H1 (cell line): ENCODE results near the gene THEMIS.

Source experiments
- CEBPB ChIP-seq: IDR thresholded peaks from 2 replicates; pipeline ENCODE4 v1.6.1; 2012; ENCODE audit warnings: low read depth, low read length
- EP300 ChIP-seq, 2 experiments: IDR thresholded peaks; 1 replicate in 1 of 2; 2 replicates in 1 of 2; pipeline ENCODE4 v1.6.1; 2011 to 2012; ENCODE audit warnings: low read depth in 2 of 2, low read length in 2 of 2, mild to moderate bottlenecking in 2 of 2, borderline replicate concordance in 1 of 2, inconsistent platforms in 1 of 2, moderate library complexity in 1 of 2
- FOSL1 ChIP-seq: IDR thresholded peaks from 2 replicates; pipeline ENCODE4 v1.6.1; 2011; ENCODE audit warnings: mild to moderate bottlenecking, low read depth, low read length, moderate library complexity; ENCODE audit not compliant: insufficient read depth
- KDM5A ChIP-seq: fragments of 200-600 bp; IDR thresholded peaks from 2 replicates; pipeline ENCODE4 v1.7.1; 2012; ENCODE audit warnings: mild to moderate bottlenecking, low read length, inconsistent platforms, mixed read lengths
- POLR2A ChIP-seq, 2 experiments: IDR thresholded peaks; 1 replicate in 1 of 2; 2 replicates in 1 of 2; pipeline ENCODE4 v1.6.1; 2011; ENCODE audit warnings: low read depth in 2 of 2, low read length in 2 of 2, mild to moderate bottlenecking in 2 of 2; ENCODE audit errors: control extremely low read depth in 1 of 2
- RFX5 ChIP-seq: IDR thresholded peaks from 2 replicates; pipeline ENCODE4 v1.6.1; 2011; ENCODE audit warnings: low read depth, low read length, improper control_type of control experiment, borderline replicate concordance
- TAF7 ChIP-seq: optimal IDR thresholded peaks from 2 replicates; pipeline ENCODE3; 2011; ENCODE audit warnings: low read depth, mild to moderate bottlenecking, inconsistent platforms, low read length, moderate library complexity, borderline replicate concordance
- TEAD4 ChIP-seq: IDR thresholded peaks from 2 replicates; pipeline ENCODE4 v1.6.1; 2012; ENCODE audit warnings: low read depth, low read length, inconsistent platforms, mixed read lengths
- TF ChIP-seq, protein P1 (sequence below): IDR thresholded peaks from 2 replicates; pipeline ENCODE4 v1.6.1; 2011; ENCODE audit warnings: low read depth, mild to moderate bottlenecking, low read length; ENCODE audit not compliant: insufficient read depth
- TF ChIP-seq, protein P2 (sequence below): IDR thresholded peaks from 2 replicates; pipeline ENCODE4 v1.6.1; 2012; ENCODE audit warnings: low read length, inconsistent platforms
- TF ChIP-seq, protein P3 (sequence below), 3 experiments: IDR thresholded peaks; 1 replicate in 2 of 3; 2 replicates in 1 of 3; pipeline versions ENCODE4 v1.5.1 to v1.6.1; 2011; ENCODE audit warnings: low read length in 3 of 3, mild to moderate bottlenecking in 3 of 3, inconsistent platforms in 2 of 3, low read depth in 1 of 3, moderate library complexity in 1 of 3; ENCODE audit not compliant: insufficient read depth in 1 of 3; ENCODE audit errors: control extremely low read depth in 1 of 3
- TF ChIP-seq, protein P4 (sequence below): IDR thresholded peaks from 2 replicates; pipeline ENCODE4 v1.6.1; 2012; ENCODE audit warnings: inconsistent platforms

DNA sequence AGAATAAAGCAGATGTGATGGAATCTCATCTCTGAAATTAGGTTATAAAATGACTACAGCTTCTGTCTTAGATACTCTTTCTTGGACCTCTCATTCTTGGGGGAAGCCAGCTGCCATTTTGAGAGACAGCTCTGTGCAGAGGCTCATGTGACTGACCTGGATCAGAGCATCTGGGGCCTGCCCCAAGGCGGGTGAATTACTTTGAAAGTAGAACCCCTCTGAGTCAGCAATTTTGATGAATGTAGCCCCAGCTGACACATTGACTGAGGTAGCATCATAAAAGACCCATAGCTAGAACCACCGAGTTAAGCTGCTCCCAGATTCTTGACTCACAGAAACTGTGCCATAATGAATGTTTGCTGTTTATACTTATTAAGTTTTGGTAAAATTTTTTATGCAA is 124.5 kb downstream of the THEMIS start:
- TF ChIP-seq EP300 (IDR thresholded peaks at IDR 0.05; ENCODE audit: borderline replicate concordance in 1 of 2, low read depth in 2 of 2, low read length in 2 of 2) (no peak), POLR2A (IDR thresholded peaks at IDR 0.05; ENCODE audit: control extremely low read depth in 1 of 2, low read depth in 2 of 2, low read length in 2 of 2) (no peak), CEBPB (no peak), FOSL1 (no peak), RFX5 (no peak), TAF7 (no peak), TEAD4 (no peak), KDM5A (no peak)
- TF ChIP-seq, protein P1, sequence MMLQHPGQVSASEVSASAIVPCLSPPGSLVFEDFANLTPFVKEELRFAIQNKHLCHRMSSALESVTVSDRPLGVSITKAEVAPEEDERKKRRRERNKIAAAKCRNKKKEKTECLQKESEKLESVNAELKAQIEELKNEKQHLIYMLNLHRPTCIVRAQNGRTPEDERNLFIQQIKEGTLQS = no peak
- TF ChIP-seq, protein P2, sequence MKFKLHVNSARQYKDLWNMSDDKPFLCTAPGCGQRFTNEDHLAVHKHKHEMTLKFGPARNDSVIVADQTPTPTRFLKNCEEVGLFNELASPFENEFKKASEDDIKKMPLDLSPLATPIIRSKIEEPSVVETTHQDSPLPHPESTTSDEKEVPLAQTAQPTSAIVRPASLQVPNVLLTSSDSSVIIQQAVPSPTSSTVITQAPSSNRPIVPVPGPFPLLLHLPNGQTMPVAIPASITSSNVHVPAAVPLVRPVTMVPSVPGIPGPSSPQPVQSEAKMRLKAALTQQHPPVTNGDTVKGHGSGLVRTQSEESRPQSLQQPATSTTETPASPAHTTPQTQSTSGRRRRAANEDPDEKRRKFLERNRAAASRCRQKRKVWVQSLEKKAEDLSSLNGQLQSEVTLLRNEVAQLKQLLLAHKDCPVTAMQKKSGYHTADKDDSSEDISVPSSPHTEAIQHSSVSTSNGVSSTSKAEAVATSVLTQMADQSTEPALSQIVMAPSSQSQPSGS = no peak
- TF ChIP-seq, protein P3, sequence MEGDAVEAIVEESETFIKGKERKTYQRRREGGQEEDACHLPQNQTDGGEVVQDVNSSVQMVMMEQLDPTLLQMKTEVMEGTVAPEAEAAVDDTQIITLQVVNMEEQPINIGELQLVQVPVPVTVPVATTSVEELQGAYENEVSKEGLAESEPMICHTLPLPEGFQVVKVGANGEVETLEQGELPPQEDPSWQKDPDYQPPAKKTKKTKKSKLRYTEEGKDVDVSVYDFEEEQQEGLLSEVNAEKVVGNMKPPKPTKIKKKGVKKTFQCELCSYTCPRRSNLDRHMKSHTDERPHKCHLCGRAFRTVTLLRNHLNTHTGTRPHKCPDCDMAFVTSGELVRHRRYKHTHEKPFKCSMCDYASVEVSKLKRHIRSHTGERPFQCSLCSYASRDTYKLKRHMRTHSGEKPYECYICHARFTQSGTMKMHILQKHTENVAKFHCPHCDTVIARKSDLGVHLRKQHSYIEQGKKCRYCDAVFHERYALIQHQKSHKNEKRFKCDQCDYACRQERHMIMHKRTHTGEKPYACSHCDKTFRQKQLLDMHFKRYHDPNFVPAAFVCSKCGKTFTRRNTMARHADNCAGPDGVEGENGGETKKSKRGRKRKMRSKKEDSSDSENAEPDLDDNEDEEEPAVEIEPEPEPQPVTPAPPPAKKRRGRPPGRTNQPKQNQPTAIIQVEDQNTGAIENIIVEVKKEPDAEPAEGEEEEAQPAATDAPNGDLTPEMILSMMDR (IDR thresholded peaks at IDR 0.05; ENCODE audit: control extremely low read depth in 1 of 3, insufficient read depth in 1 of 3, low read depth in 1 of 3, low read length in 3 of 3) = no peak
- TF ChIP-seq, protein P4, sequence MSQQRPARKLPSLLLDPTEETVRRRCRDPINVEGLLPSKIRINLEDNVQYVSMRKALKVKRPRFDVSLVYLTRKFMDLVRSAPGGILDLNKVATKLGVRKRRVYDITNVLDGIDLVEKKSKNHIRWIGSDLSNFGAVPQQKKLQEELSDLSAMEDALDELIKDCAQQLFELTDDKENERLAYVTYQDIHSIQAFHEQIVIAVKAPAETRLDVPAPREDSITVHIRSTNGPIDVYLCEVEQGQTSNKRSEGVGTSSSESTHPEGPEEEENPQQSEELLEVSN = no peak
